ENCODE measurements around the gene STK40.

The STK40 gene

GRCh38 chr1:36328713-36329112, 57.0 kb downstream of the STK40 start:
- no peak overlapping the region for H3K4me3 ChIP-seq (ENCODE audit: low read depth, low read length)
- peaks cover 6% of the 10 kb centered on the region for H3K79me1 ChIP-seq (ENCODE audit: low read length)
- H4K12ac ChIP-seq (ENCODE audit: low read depth, low read length) = no peak overlapping the region
- H3K14ac ChIP-seq (ENCODE audit: low read length) = no peak overlapping the region
- no peak overlapping the region for H2AFZ ChIP-seq (ENCODE audit: insufficient read depth, low read length, poor library complexity)
- peaks cover 2% of the 10 kb centered on the region for H3K9me3 ChIP-seq (ENCODE audit: insufficient read depth, low read depth, low read length)
- no peak overlapping the region for H2BK120ac ChIP-seq (ENCODE audit: insufficient read depth, low read length, poor library complexity)
- no peak overlapping the region for H3K4me2 ChIP-seq (ENCODE audit: low read length)
- no peak overlapping the region for H3K23ac ChIP-seq (ENCODE audit: low read length)
- peaks cover 16 to 17% of the 10 kb centered on the region in 2 experiments for H3K4me1 ChIP-seq (ENCODE audit: control insufficient read depth in 1 of 2, insufficient read depth in 2 of 2, low read length in 2 of 2)
- no peak overlapping the region for H3K18ac ChIP-seq (ENCODE audit: low read length)
- no peak overlapping the region for H2AK5ac ChIP-seq (ENCODE audit: low read length)
- no peak overlapping the region for H4K8ac ChIP-seq (ENCODE audit: low read depth, low read length)
- no peaks in the 10 kb centered on the region for H3K27me3 ChIP-seq (ENCODE audit: insufficient read depth, low read length)
- H3K27ac ChIP-seq (ENCODE audit: low read depth, low read length) = no peak overlapping the region
- H2BK12ac ChIP-seq (ENCODE audit: low read length) = peak overlapping the region; percentile 17
- no peak overlapping the region for H2BK5ac ChIP-seq (ENCODE audit: low read depth, low read length, poor library complexity)
- H3K4ac ChIP-seq (ENCODE audit: low read depth, low read length) = no peak overlapping the region
- no peak overlapping the region for H4K91ac ChIP-seq (ENCODE audit: low read depth, low read length)
- no peak for DNase-seq
- H3K36me3 ChIP-seq (ENCODE audit: control insufficient read depth in 1 of 2, insufficient read depth in 2 of 2, low read length in 2 of 2) = no peaks in the 10 kb centered on the region
- H3K9ac ChIP-seq (ENCODE audit: low read length) = no peak overlapping the region
- H3K79me2 ChIP-seq (ENCODE audit: control insufficient read depth, insufficient read depth, low read length, poor library complexity) = peaks cover 2% of the 10 kb centered on the region
- no CpG with 5 or more reads among the region's 6 CpGs for WGBS (ENCODE audit: extremely low coverage, insufficient coverage, insufficient read length)

DNA sequence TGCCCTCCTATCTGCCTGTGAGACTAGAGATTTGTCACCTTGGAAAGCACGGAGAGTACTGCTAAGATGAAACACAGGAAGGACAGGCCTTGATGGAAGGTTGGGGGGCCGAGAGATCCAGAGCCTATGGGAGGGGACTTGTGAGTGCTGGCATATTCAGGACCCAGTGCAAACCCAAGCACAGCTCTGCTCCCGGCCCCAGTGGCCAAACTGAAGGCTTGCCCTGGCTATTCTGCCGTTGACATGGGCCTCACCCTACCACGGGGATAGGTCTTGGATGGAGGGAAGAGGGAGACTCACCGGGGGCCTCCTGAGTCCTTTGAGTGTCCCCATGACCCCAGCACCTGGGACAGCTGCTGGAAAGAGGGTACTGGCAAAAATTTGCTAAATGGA, 57.6 kb downstream of the STK40 start:
- Histone ChIP-seq H3K4me3 (ENCODE audit: low read depth, low read length) (no peak overlapping the region), H3K18ac (ENCODE audit: low read length) (peak overlapping the region; percentile 5), H3K36me3 (ENCODE audit: control insufficient read depth in 1 of 2, insufficient read depth in 2 of 2, low read length in 2 of 2) (no peaks in the 10 kb centered on the region), H3K27ac (ENCODE audit: low read depth, low read length) (no peak overlapping the region), H4K91ac (ENCODE audit: low read depth, low read length) (no peak overlapping the region), H3K79me1 (ENCODE audit: low read length) (peaks cover 8% of the 10 kb centered on the region), H2AFZ (ENCODE audit: insufficient read depth, low read length, poor library complexity) (no peak overlapping the region), H2AK5ac (ENCODE audit: low read length) (no peak overlapping the region), H3K27me3 (ENCODE audit: insufficient read depth, low read length) (no peaks in the 10 kb centered on the region), H2BK12ac (ENCODE audit: low read length) (no peak overlapping the region), H2BK5ac (ENCODE audit: low read depth, low read length, poor library complexity) (no peak overlapping the region), H3K14ac (ENCODE audit: low read length) (peak overlapping the region; percentile 6), H3K79me2 (ENCODE audit: control insufficient read depth, insufficient read depth, low read length, poor library complexity) (peaks cover 4% of the 10 kb centered on the region), H3K4me2 (ENCODE audit: low read length) (no peak overlapping the region), H3K23ac (ENCODE audit: low read length) (no peak overlapping the region), H4K12ac (ENCODE audit: low read depth, low read length) (no peak overlapping the region), H3K9me3 (ENCODE audit: insufficient read depth, low read depth, low read length) (peaks cover 2% of the 10 kb centered on the region), H3K9ac (ENCODE audit: low read length) (no peak overlapping the region), H3K4me1 (ENCODE audit: control insufficient read depth in 1 of 2, insufficient read depth in 2 of 2, low read length in 2 of 2) (peaks cover 16 to 17% of the 10 kb centered on the region in 2 experiments), H4K8ac (ENCODE audit: low read depth, low read length) (no peak overlapping the region), H2BK120ac (ENCODE audit: insufficient read depth, low read length, poor library complexity) (no peak overlapping the region), H3K4ac (ENCODE audit: low read depth, low read length) (no peak overlapping the region)
- WGBS (ENCODE audit: extremely low coverage, insufficient coverage, insufficient read length) = no CpG with 5 or more reads among the region's 6 CpGs
- DNase-seq = no peak

DNA sequence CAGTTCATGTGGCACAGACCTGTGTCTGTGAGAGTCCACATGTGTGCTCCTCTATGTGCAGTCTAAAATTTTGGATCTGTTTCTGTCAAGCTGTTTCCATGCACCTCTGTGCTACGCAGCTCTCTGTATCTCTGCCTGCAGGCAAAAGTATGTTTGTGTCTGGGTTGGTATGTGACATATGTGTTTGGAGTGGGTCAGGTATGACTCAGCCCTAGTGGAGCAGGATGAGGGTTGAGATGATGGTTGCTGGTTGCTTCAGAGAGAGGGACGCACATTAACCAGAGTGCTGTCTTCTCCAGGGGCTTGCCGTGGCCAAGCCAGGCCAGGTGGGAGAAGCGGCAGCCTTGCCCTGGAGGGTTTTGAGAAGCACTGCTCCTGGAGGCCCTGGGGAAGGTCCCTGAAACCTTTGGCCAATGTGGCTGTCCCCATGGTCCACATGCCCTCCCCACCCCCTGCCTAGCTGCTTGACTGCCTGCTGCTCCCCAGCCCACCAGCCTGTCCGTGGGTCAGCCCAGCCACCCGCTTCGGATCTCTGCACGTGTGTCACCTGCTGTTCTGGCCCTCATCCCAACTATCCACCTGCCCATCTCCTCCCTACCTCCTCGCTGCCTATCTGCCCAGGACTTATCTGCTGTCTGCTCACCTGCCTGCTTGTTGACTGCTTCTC, 58.2 kb downstream of the STK40 start:
- Histone ChIP-seq H2AK5ac (ENCODE audit: low read length) (no peak overlapping the region), H3K79me1 (ENCODE audit: low read length) (peaks cover 11% of the 10 kb centered on the region), H4K12ac (ENCODE audit: low read depth, low read length) (no peak overlapping the region), H3K4me1 (ENCODE audit: control insufficient read depth in 1 of 2, insufficient read depth in 2 of 2, low read length in 2 of 2) (peaks cover 16 to 20% of the 10 kb centered on the region in 2 experiments), H3K27me3 (ENCODE audit: insufficient read depth, low read length) (no peaks in the 10 kb centered on the region), H4K91ac (ENCODE audit: low read depth, low read length) (no peak overlapping the region), H3K18ac (ENCODE audit: low read length) (peak overlapping the region; percentile 5), H3K4ac (ENCODE audit: low read depth, low read length) (no peak overlapping the region), H3K23ac (ENCODE audit: low read length) (no peak overlapping the region), H3K9ac (ENCODE audit: low read length) (no peak overlapping the region), H2BK5ac (ENCODE audit: low read depth, low read length, poor library complexity) (no peak overlapping the region), H3K4me3 (ENCODE audit: low read depth, low read length) (no peak overlapping the region), H3K36me3 (ENCODE audit: control insufficient read depth in 1 of 2, insufficient read depth in 2 of 2, low read length in 2 of 2) (no peaks in the 10 kb centered on the region), H2BK120ac (ENCODE audit: insufficient read depth, low read length, poor library complexity) (no peak overlapping the region), H4K8ac (ENCODE audit: low read depth, low read length) (no peak overlapping the region), H3K14ac (ENCODE audit: low read length) (peak overlapping the region; percentile 6), H2AFZ (ENCODE audit: insufficient read depth, low read length, poor library complexity) (no peak overlapping the region), H3K27ac (ENCODE audit: low read depth, low read length) (no peak overlapping the region), H3K9me3 (ENCODE audit: insufficient read depth, low read depth, low read length) (peaks cover 2% of the 10 kb centered on the region), H3K79me2 (ENCODE audit: control insufficient read depth, insufficient read depth, low read length, poor library complexity) (peaks cover 4% of the 10 kb centered on the region), H3K4me2 (ENCODE audit: low read length) (no peak overlapping the region), H2BK12ac (ENCODE audit: low read length) (no peak overlapping the region)
- DNase-seq = peak; percentile 92 to 94
- no CpG with 5 or more reads among the region's 9 CpGs for WGBS (ENCODE audit: extremely low coverage, insufficient coverage, insufficient read length)

DNA sequence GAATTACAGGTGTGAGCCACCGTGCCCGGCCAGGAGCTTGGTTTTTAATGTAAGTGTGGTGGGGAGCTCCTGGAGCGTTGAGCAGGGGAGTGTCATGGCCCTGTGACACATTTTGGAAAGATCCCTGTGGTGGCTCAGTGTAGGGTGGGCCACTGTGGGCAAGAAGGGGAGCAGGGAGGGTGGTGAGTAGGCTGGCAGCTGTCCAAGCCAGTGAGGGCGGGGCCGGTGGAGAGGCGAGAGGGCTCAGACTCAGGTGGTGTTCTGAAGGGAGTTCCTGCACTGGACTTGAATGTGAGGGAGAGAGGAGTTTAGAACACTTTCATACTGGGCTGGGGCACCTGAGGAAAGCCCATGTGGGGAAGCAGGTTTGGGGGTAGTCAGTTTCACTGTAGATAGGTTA, 59.2 kb downstream of the STK40 start:
- Histone ChIP-seq H2BK5ac (ENCODE audit: low read depth, low read length, poor library complexity) (no peak overlapping the region), H3K4ac (ENCODE audit: low read depth, low read length) (no peak overlapping the region), H3K9me3 (ENCODE audit: insufficient read depth, low read depth, low read length) (peaks cover 2% of the 10 kb centered on the region)

More for the DNA sequence above, 59.2 kb downstream of the STK40 start:
- Histone ChIP-seq H2AFZ (ENCODE audit: insufficient read depth, low read length, poor library complexity) (no peak overlapping the region), H3K14ac (ENCODE audit: low read length) (peak overlapping the region; percentile 25), H3K4me1 (ENCODE audit: control insufficient read depth in 1 of 2, insufficient read depth in 2 of 2, low read length in 2 of 2) (peaks cover 26 to 30% of the 10 kb centered on the region in 2 experiments), H3K27me3 (ENCODE audit: insufficient read depth, low read length) (no peaks in the 10 kb centered on the region), H3K79me1 (ENCODE audit: low read length) (peaks cover 15% of the 10 kb centered on the region), H2BK120ac (ENCODE audit: insufficient read depth, low read length, poor library complexity) (no peak overlapping the region), H3K36me3 (ENCODE audit: control insufficient read depth in 1 of 2, insufficient read depth in 2 of 2, low read length in 2 of 2) (peaks cover 0 to 3% of the 10 kb centered on the region in 2 experiments), H3K18ac (ENCODE audit: low read length) (no peak overlapping the region), H3K79me2 (ENCODE audit: control insufficient read depth, insufficient read depth, low read length, poor library complexity) (peaks cover 4% of the 10 kb centered on the region), H3K27ac (ENCODE audit: low read depth, low read length) (no peak overlapping the region), H3K4me2 (ENCODE audit: low read length) (no peak overlapping the region), H3K9ac (ENCODE audit: low read length) (no peak overlapping the region), H4K12ac (ENCODE audit: low read depth, low read length) (no peak overlapping the region), H2AK5ac (ENCODE audit: low read length) (peak overlapping the region; percentile 78), H3K23ac (ENCODE audit: low read length) (no peak overlapping the region), H4K8ac (ENCODE audit: low read depth, low read length) (no peak overlapping the region), H3K4me3 (ENCODE audit: low read depth, low read length) (no peak overlapping the region), H2BK12ac (ENCODE audit: low read length) (no peak overlapping the region), H4K91ac (ENCODE audit: low read depth, low read length) (no peak overlapping the region)
- WGBS (ENCODE audit: extremely low coverage, insufficient coverage, insufficient read length) = no CpG with 5 or more reads among the region's 6 CpGs
- no peak for DNase-seq

All from trophoblast cell (in vitro differentiated cells and primary cell).